PC-3 (cell line): Measurements from ENCODE around the gene NEGR1.

Experiments
- EZH2phosphoT487 ChIP-seq: fragments of 300-600 bp; sonication (generic); IDR thresholded peaks from 2 replicates; pipeline ENCODE4 v1.6.1; 2018; ENCODE audit warnings: mild to moderate bottlenecking, antibody characterized with exemption, low read length, borderline replicate concordance
- TF ChIP-seq, protein P1 (sequence below): fragments of 300-600 bp; sonication (generic); conservative IDR thresholded peaks from 2 replicates; pipeline ENCODE4 v1.5.1; 2017; ENCODE audit warnings: antibody characterized with exemption, low read depth, mild to moderate bottlenecking, low read length

DNA sequence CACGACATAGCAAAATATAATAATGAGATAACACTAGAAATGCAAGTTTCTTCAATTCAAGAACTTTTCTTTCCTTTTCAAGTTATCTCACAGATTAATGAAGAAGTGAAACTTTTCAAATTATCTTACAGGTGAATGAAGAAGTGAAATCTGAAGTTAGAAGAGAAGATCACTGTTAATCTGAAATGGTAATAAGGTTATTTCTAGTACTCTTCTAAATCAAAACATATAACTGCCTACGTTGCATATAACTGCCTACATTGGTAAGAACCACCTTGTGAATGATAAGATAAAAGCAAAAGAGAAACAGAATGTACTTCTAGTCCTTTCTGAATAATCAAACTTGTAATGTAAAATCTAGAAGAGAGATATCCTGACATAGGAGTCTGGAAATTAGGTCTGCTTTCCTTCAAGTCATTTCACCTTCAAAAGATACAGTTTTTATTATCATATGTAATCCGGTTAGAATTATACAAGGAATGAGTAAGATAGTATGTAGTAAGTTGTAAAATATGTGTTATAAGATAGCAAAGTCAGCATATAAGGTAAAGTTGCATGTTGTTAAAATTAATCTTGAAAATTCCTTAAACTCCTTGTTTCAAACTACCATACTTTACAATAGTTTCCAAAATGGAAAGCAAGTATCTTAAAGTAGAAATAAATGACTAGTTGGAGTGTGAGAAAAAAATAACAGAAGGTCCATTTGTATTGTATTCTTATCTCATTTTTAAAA lies 679.1 kb downstream of the NEGR1 start:
- no peak for TF ChIP-seq EZH2phosphoT487
- TF ChIP-seq, protein P1, sequence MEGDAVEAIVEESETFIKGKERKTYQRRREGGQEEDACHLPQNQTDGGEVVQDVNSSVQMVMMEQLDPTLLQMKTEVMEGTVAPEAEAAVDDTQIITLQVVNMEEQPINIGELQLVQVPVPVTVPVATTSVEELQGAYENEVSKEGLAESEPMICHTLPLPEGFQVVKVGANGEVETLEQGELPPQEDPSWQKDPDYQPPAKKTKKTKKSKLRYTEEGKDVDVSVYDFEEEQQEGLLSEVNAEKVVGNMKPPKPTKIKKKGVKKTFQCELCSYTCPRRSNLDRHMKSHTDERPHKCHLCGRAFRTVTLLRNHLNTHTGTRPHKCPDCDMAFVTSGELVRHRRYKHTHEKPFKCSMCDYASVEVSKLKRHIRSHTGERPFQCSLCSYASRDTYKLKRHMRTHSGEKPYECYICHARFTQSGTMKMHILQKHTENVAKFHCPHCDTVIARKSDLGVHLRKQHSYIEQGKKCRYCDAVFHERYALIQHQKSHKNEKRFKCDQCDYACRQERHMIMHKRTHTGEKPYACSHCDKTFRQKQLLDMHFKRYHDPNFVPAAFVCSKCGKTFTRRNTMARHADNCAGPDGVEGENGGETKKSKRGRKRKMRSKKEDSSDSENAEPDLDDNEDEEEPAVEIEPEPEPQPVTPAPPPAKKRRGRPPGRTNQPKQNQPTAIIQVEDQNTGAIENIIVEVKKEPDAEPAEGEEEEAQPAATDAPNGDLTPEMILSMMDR = no peak
